Mesothelial cell of epicardium (in vitro differentiated cells): ENCODE measurements around the gene KIAA2012. TPM values are rescaled to one million over a fixed set of nuclear protein-coding genes. Genes with fewer than 3 reads are reported as not detected.

Experiments
- DNase-seq, 2 experiments: peaks; one replicate each; pipeline ENCODE4 v3.0.0; 2021; ENCODE audit warnings: low spot score in 2 of 2; ENCODE audit not compliant: unreplicated experiment in 2 of 2
- H3K27ac Mint-ChIP-seq: 2 replicates; pipeline ENCODE4 v1.8.0; 2021; ENCODE audit warnings: mixed read lengths
- H3K27me3 Mint-ChIP-seq: 2 replicates; pipeline ENCODE4 v1.8.0; 2021; ENCODE audit warnings: low read depth, mixed read lengths
- H3K36me3 Mint-ChIP-seq: 2 replicates; pipeline ENCODE4 v1.8.0; 2021; ENCODE audit warnings: mixed read lengths
- H3K4me1 Mint-ChIP-seq: 2 replicates; pipeline ENCODE4 v1.8.0; 2021; ENCODE audit warnings: mixed read lengths
- H3K4me3 Mint-ChIP-seq: 2 replicates; pipeline ENCODE4 v1.8.0; 2021; ENCODE audit warnings: mild to moderate bottlenecking, moderate library complexity, mixed read lengths
- H3K9me3 Mint-ChIP-seq: 2 replicates; pipeline ENCODE4 v1.8.0; 2021; ENCODE audit warnings: mixed read lengths
- CTCF ChIP-seq: fragments of 200-600 bp; sonication (generic); IDR thresholded peaks from one replicate; pipeline ENCODE4 v1.5.0; 2021; ENCODE audit warnings: antibody characterized with exemption; ENCODE audit not compliant: unreplicated experiment
- total RNA-seq: library from RNA; stranded (reverse); gene quantifications from 3 replicates; pipeline ENCODE4 v1.2.1, GENCODE V29; 2021

The KIAA2012 gene
- total RNA-seq, 1 donor from 2014 or later = 0.45 TPM

- peaks cover 69% of the 10 kb centered on the region for H3K4me1 Mint-ChIP-seq
- no peaks in the 10 kb centered on the region for H3K9me3 Mint-ChIP-seq
- peak overlapping the region; percentile 81 for H3K27ac Mint-ChIP-seq
- no peaks in the 10 kb centered on the region for H3K36me3 Mint-ChIP-seq
- no peaks in the 10 kb centered on the region for H3K27me3 Mint-ChIP-seq
- DNase-seq = no peak
- no peak overlapping the region for H3K4me3 Mint-ChIP-seq
- TF ChIP-seq CTCF = no peak
Observed at GRCh38 chr2:202069170-202070067, 3.6 kb upstream of the KIAA2012 start.

GRCh38 chr2:202071107-202071506, 1.9 kb upstream of the KIAA2012 start:
- no peaks in the 10 kb centered on the region for H3K36me3 Mint-ChIP-seq
- no peak overlapping the region for H3K4me3 Mint-ChIP-seq
- H3K27ac Mint-ChIP-seq = no peak overlapping the region
- no peak for TF ChIP-seq CTCF
- no peaks in the 10 kb centered on the region for H3K9me3 Mint-ChIP-seq
- no peak for DNase-seq
- H3K27me3 Mint-ChIP-seq = no peaks in the 10 kb centered on the region
- H3K4me1 Mint-ChIP-seq = peaks cover 60% of the 10 kb centered on the region

GRCh38 chr2:202072226-202072625, 829 bp upstream of the KIAA2012 start:
- DNase-seq = no peak
- no peak overlapping the region for H3K27ac Mint-ChIP-seq
- peaks cover 53% of the 10 kb centered on the region for H3K4me1 Mint-ChIP-seq
- H3K27me3 Mint-ChIP-seq = no peaks in the 10 kb centered on the region
- no peaks in the 10 kb centered on the region for H3K36me3 Mint-ChIP-seq
- H3K4me3 Mint-ChIP-seq = no peak overlapping the region
- no peaks in the 10 kb centered on the region for H3K9me3 Mint-ChIP-seq
- no peak for TF ChIP-seq CTCF

- H3K27ac Mint-ChIP-seq = no peak overlapping the region
- no peaks in the 10 kb centered on the region for H3K36me3 Mint-ChIP-seq
- H3K4me3 Mint-ChIP-seq = no peak overlapping the region
- no peak for DNase-seq
- no peak for TF ChIP-seq CTCF
- H3K4me1 Mint-ChIP-seq = peaks cover 36% of the 10 kb centered on the region
- H3K9me3 Mint-ChIP-seq = no peaks in the 10 kb centered on the region
- H3K27me3 Mint-ChIP-seq = no peaks in the 10 kb centered on the region
Observed at GRCh38 chr2:202074324-202074723, 1.3 kb downstream of the KIAA2012 start.

GRCh38 chr2:202079310-202079709, 6.3 kb downstream of the KIAA2012 start:
- Mint-ChIP-seq H3K4me3 (no peak overlapping the region), H3K4me1 (peaks cover 11% of the 10 kb centered on the region), H3K27me3 (no peaks in the 10 kb centered on the region), H3K27ac (no peak overlapping the region), H3K9me3 (peaks cover 7% of the 10 kb centered on the region), H3K36me3 (peaks cover 6% of the 10 kb centered on the region)
- no peak for DNase-seq
- TF ChIP-seq CTCF = no peak
